Measurements from ENCODE around the gene NAPSA. TPM values are rescaled to one million over a fixed set of nuclear protein-coding genes. Genes with fewer than 3 reads are reported as not detected.

Gene NAPSA
- total and polyA plus RNA-seq, 10 of the 15 experiments (the other 5 are each of a cell fraction or from before 2014, with no cell fraction given): 6.7 to 45.4 (median 17.1) TPM

DNA sequence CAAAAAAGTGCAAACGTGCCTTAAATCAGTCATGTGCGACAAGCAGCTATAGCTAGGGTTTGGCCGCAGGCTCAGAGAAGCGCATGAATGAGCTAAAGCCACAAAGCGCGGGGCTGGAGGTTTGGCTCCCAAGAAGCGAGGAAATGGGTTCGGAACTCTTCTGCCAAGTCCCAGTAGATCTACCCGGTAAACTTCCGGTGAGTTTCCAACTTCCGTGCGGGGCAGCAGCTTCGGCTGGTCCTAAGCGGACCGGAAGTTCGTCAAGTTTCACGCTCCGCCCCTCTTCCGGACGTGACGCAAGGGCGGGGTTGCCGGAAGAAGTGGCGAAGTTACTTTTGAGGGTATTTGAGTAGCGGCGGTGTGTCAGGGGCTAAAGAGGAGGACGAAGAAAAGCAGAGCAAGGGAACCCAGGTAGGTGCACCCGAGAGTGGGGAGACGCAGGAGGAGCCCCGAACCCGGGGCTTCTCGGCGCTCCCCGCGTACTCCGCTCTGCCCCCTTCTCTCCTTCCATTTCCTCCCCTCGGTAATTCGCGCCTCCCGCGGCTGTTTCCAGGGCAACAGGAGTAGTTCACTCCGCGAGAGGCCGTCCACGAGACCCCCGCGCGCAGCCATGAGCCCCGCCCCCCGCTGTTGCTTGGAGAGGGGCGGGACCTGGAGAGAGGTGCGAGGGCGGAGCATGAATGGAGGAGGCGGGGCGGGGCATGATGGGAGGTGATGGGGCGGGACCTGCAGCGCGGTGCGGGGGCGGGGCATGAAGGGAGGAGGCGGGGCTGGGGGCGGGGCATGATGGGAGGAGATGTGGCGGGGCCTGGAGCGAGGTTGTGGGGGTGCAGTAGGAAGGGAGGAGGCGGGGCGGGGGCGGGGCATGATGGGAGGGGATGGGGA is 11.0 kb upstream of the NAPSA start, which contains the start of gene NR1H2 (continued):
- TF ChIP-seq, protein P1, sequence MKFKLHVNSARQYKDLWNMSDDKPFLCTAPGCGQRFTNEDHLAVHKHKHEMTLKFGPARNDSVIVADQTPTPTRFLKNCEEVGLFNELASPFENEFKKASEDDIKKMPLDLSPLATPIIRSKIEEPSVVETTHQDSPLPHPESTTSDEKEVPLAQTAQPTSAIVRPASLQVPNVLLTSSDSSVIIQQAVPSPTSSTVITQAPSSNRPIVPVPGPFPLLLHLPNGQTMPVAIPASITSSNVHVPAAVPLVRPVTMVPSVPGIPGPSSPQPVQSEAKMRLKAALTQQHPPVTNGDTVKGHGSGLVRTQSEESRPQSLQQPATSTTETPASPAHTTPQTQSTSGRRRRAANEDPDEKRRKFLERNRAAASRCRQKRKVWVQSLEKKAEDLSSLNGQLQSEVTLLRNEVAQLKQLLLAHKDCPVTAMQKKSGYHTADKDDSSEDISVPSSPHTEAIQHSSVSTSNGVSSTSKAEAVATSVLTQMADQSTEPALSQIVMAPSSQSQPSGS (IDR thresholded peaks at IDR 0.05; ENCODE audit: low read length): no peak; the same call in 1 of the 2 replicates
- TF ChIP-seq, protein P2, sequence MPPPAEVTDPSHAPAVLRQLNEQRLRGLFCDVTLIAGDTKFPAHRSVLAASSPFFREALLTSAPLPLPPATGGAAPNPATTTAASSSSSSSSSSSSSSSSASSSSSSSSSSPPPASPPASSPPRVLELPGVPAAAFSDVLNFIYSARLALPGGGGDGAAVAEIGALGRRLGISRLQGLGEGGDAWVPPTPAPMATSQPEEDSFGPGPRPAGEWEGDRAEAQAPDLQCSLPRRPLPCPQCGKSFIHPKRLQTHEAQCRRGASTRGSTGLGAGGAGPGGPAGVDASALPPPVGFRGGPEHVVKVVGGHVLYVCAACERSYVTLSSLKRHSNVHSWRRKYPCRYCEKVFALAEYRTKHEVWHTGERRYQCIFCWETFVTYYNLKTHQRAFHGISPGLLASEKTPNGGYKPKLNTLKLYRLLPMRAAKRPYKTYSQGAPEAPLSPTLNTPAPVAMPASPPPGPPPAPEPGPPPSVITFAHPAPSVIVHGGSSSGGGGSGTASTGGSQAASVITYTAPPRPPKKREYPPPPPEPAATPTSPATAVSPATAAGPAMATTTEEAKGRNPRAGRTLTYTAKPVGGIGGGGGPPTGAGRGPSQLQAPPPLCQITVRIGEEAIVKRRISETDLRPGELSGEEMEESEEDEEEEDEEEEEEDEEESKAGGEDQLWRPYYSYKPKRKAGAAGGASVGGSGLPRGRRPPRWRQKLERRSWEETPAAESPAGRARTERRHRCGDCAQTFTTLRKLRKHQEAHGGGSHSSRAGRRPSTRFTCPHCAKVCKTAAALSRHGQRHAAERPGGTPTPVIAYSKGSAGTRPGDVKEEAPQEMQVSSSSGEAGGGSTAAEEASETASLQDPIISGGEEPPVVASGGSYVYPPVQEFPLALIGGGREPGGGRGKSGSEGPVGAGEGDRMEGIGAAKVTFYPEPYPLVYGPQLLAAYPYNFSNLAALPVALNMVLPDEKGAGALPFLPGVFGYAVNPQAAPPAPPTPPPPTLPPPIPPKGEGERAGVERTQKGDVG (CRISPR knock-in tag; IDR thresholded peaks at IDR 0.05): no peak
- peak; percentile 94 for TF ChIP-seq ZNF207 (IDR thresholded peaks at IDR 0.05; ENCODE audit: borderline replicate concordance)
- 0 out of 2 replicates have a peak, but pooled peaks have one; percentile 40 for TF ChIP-seq PAX5 (IDR thresholded peaks at IDR 0.05; ENCODE audit: borderline replicate concordance, low read depth, low read length)
- TF ChIP-seq RELA (IDR thresholded peaks at IDR 0.05; ENCODE audit: borderline replicate concordance, partially characterized antibody): peak; percentile 57
- TF ChIP-seq POLR2A (IDR thresholded peaks at IDR 0.05; ENCODE audit: low read depth, low read length): peak; percentile 77
- TF ChIP-seq, protein P3, sequence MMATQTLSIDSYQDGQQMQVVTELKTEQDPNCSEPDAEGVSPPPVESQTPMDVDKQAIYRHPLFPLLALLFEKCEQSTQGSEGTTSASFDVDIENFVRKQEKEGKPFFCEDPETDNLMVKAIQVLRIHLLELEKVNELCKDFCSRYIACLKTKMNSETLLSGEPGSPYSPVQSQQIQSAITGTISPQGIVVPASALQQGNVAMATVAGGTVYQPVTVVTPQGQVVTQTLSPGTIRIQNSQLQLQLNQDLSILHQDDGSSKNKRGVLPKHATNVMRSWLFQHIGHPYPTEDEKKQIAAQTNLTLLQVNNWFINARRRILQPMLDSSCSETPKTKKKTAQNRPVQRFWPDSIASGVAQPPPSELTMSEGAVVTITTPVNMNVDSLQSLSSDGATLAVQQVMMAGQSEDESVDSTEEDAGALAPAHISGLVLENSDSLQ (IDR thresholded peaks at IDR 0.05): peak; percentile 79
- no peak for TF ChIP-seq STAT3 (IDR thresholded peaks at IDR 0.05; ENCODE audit: low read depth, low read length)
- 0 out of 4 replicates have a peak, but pooled peaks of 1 of the 2 experiments have one; percentile 24 for TF ChIP-seq CEBPB (IDR thresholded peaks at IDR 0.05; ENCODE audit: borderline replicate concordance in 1 of 2, low read depth in 2 of 2, low read length in 2 of 2)
- TF ChIP-seq CBX5 (IDR thresholded peaks at IDR 0.05; ENCODE audit: low read depth): no peak; the same call in 1 of the 2 replicates
- no peak for TF ChIP-seq YBX1 (IDR thresholded peaks at IDR 0.05)
- no peak for TF ChIP-seq FOS (IDR thresholded peaks at IDR 0.05; ENCODE audit: borderline replicate concordance, extremely low read depth, insufficient read length)
- no peak; the same call in 1 of the 2 replicates for TF ChIP-seq CHD2 (IDR thresholded peaks at IDR 0.05; ENCODE audit: borderline replicate concordance, low read depth, low read length)
- TF ChIP-seq ZSCAN29 (IDR thresholded peaks at IDR 0.05): no peak
- TF ChIP-seq JUNB (IDR thresholded peaks at IDR 0.05): no peak

All from GM12878 (cell line).